IMR-90 (cell line): ENCODE measurements around the gene AKAP8L. TPM values are rescaled to one million over a fixed set of nuclear protein-coding genes. Genes with fewer than 3 reads are reported as not detected.

Source experiments
- ATAC-seq: fragments of 200-7000 bp; cut with Tn5 transposase; 2 replicates; pipeline ENCODE4 v1.9.1; 2020; ENCODE audit warnings: low read depth, mild to moderate bottlenecking, moderate library complexity
- BruUV-seq: library from RNA; stranded (reverse); fragments of 400-500 nt; replicated peaks from 2 replicates; lab custom pipeline; 2021; lab: Mats Ljungman, UMichigan
- CTCF ChIA-PET: fragments of 300-600 bp; formaldehyde crosslinking; extraction: SDS; loops from one replicate; lab custom pipeline; 2021; ENCODE audit warnings: antibody characterized with exemption; lab: Yijun Ruan, JAX
- POLR2A ChIA-PET: fragments of 300-600 bp; sonication (Branson Sonifier 250); formaldehyde crosslinking; loops from one replicate; lab custom pipeline; 2022; ENCODE audit warnings: antibody characterized with exemption; ENCODE audit not compliant: unreplicated experiment; lab: Charles Lee
- DNase-seq: peaks from one replicate; pipeline ENCODE4 v3.0.0; 2013
- H2AFZ ChIP-seq: replicated peaks from 2 replicates; pipeline ENCODE3; 2013; ENCODE audit warnings: low read length, mild to moderate bottlenecking; ENCODE audit not compliant: poor library complexity
- H2AK5ac ChIP-seq: 2 replicates; pipeline ENCODE4 v1.6.1; 2013; ENCODE audit warnings: low read depth, low read length, inconsistent platforms
- H2AK9ac ChIP-seq: replicated peaks from 2 replicates; pipeline ENCODE3; 2013; ENCODE audit warnings: mild to moderate bottlenecking, low read depth, low read length, moderate library complexity; ENCODE audit not compliant: poor library complexity
- H2BK120ac ChIP-seq: 2 replicates; pipeline ENCODE4 v1.6.1; 2013; ENCODE audit warnings: low read depth, low read length, inconsistent platforms
- H2BK15ac ChIP-seq: 3 replicates; pipeline ENCODE4 v1.6.1; 2013; ENCODE audit warnings: low read depth, low read length, inconsistent platforms
- H2BK20ac ChIP-seq: 2 replicates; pipeline ENCODE4 v1.6.1; 2013; ENCODE audit warnings: low read depth, mild to moderate bottlenecking, inconsistent platforms, low read length, moderate library complexity
- H2BK5ac ChIP-seq: 2 replicates; pipeline ENCODE4 v1.6.1; 2013; ENCODE audit warnings: mild to moderate bottlenecking, low read depth, low read length, inconsistent platforms; ENCODE audit not compliant: poor library complexity, severe bottlenecking
- H3K14ac ChIP-seq: replicated peaks from 2 replicates; pipeline ENCODE4 v1.6.1; 2013; ENCODE audit warnings: low read depth, low read length, inconsistent platforms
- H3K18ac ChIP-seq: 2 replicates; pipeline ENCODE4 v1.6.1; 2013; ENCODE audit warnings: low read depth, low read length, control low read depth
- H3K23ac ChIP-seq: 2 replicates; pipeline ENCODE4 v1.6.1; 2013; ENCODE audit warnings: low read depth, low read length, inconsistent platforms
- H3K27ac ChIP-seq: 2 replicates; pipeline ENCODE4 v1.5.1; 2013; ENCODE audit warnings: mild to moderate bottlenecking, control low read depth, low read length; ENCODE audit not compliant: insufficient read depth
- H3K27me3 ChIP-seq: 2 replicates; pipeline ENCODE4 v1.6.1; 2013; ENCODE audit warnings: low read length; ENCODE audit not compliant: control insufficient read depth, insufficient read depth
- H3K36me3 ChIP-seq: 2 replicates; pipeline ENCODE4 v1.6.1; 2013; ENCODE audit warnings: low read length, mixed read lengths; ENCODE audit not compliant: control insufficient read depth, insufficient read depth
- H3K4ac ChIP-seq: 2 replicates; pipeline ENCODE4 v1.6.1; 2013; ENCODE audit warnings: low read depth, low read length, inconsistent platforms
- H3K4me1 ChIP-seq: 2 replicates; pipeline ENCODE4 v1.6.1; 2013; ENCODE audit warnings: low read length, mixed read lengths; ENCODE audit not compliant: control insufficient read depth, insufficient read depth
- H3K4me2 ChIP-seq: 2 replicates; pipeline ENCODE4 v1.6.1; 2013; ENCODE audit warnings: low read depth, mild to moderate bottlenecking, control low read depth, low read length, moderate library complexity
- H3K4me3 ChIP-seq: 2 replicates; pipeline ENCODE4 v1.5.1; 2013; ENCODE audit warnings: low read depth, mild to moderate bottlenecking, control low read depth, low read length, moderate library complexity; ENCODE audit not compliant: insufficient read depth
- H3K56ac ChIP-seq: 2 replicates; pipeline ENCODE4 v1.6.1; 2013; ENCODE audit warnings: low read length, inconsistent platforms; ENCODE audit not compliant: insufficient read depth; ENCODE audit errors: extremely low read depth
- H3K79me1 ChIP-seq, 2 experiments: 2 replicates each; pipeline ENCODE4 v1.6.1; 2013; ENCODE audit warnings: low read length in 2 of 2, inconsistent platforms in 1 of 2, low read depth in 1 of 2
- H3K9ac ChIP-seq: 2 replicates; pipeline ENCODE4 v1.6.1; 2013; ENCODE audit warnings: low read depth, low read length, control low read depth
- H3K9me1 ChIP-seq: 2 replicates; pipeline ENCODE4 v1.6.1; 2013; ENCODE audit warnings: low read length, inconsistent platforms; ENCODE audit not compliant: insufficient read depth
- H3K9me3 ChIP-seq: 2 replicates; pipeline ENCODE4 v1.6.1; 2013; ENCODE audit warnings: low read length; ENCODE audit not compliant: control insufficient read depth, insufficient read depth
- H4K20me1 ChIP-seq: 2 replicates; pipeline ENCODE4 v1.6.1; 2013; ENCODE audit warnings: low read length, inconsistent platforms; ENCODE audit not compliant: insufficient read depth
- H4K5ac ChIP-seq: 2 replicates; pipeline ENCODE4 v1.6.1; 2013; ENCODE audit warnings: mild to moderate bottlenecking, low read depth, low read length, control low read depth
- H4K8ac ChIP-seq, 2 experiments: 2 replicates each; pipeline ENCODE4 v1.6.1; 2013; ENCODE audit warnings: low read depth in 2 of 2, low read length in 2 of 2, control low read depth in 1 of 2, inconsistent platforms in 1 of 2
- H4K91ac ChIP-seq: 2 replicates; pipeline ENCODE4 v1.6.1; 2013; ENCODE audit warnings: low read depth, low read length, inconsistent platforms; ENCODE audit not compliant: insufficient read depth
- CHD1 ChIP-seq: IDR thresholded peaks from 2 replicates; pipeline ENCODE4 v1.6.1; 2012; ENCODE audit warnings: low read depth, low read length, improper control_type of control experiment
- CTCF ChIP-seq: conservative IDR thresholded peaks from 2 replicates; pipeline ENCODE4 v1.5.1; 2012; ENCODE audit warnings: mild to moderate bottlenecking, low read depth, low read length, improper control_type of control experiment
- FOS ChIP-seq: fragments of 150-350 bp; IDR thresholded peaks from 2 replicates; pipeline ENCODE4 v1.6.1; 2016; ENCODE audit warnings: low read depth, low read length
- MAFK ChIP-seq: IDR thresholded peaks from 2 replicates; pipeline ENCODE4 v1.6.1; 2012; ENCODE audit warnings: low read depth, low read length, improper control_type of control experiment
- MAZ ChIP-seq: IDR thresholded peaks from 2 replicates; pipeline ENCODE4 v1.6.1; 2012; ENCODE audit warnings: low read depth, mild to moderate bottlenecking, low read length, improper control_type of control experiment, moderate library complexity, borderline replicate concordance
- MXI1 ChIP-seq: IDR thresholded peaks from 2 replicates; pipeline ENCODE4 v1.6.1; 2012; ENCODE audit warnings: low read depth, mild to moderate bottlenecking, low read length, moderate library complexity, borderline replicate concordance
- NFE2L2 ChIP-seq: fragments of 150-350 bp; IDR thresholded peaks from 2 replicates; pipeline ENCODE4 v1.6.1; 2016; ENCODE audit warnings: low read depth, mild to moderate bottlenecking, low read length
- RCOR1 ChIP-seq: IDR thresholded peaks from 2 replicates; pipeline ENCODE4 v1.6.1; 2012; ENCODE audit warnings: mild to moderate bottlenecking, low read length, improper control_type of control experiment; ENCODE audit not compliant: insufficient replicate concordance
- SMC3 ChIP-seq: fragments of 150-350 bp; IDR thresholded peaks from 2 replicates; pipeline ENCODE4 v1.6.1; 2016; ENCODE audit warnings: low read depth, mild to moderate bottlenecking, antibody characterized with exemption, low read length, moderate library complexity
- WGBS, 2 experiments: methylation state at CpG; one replicate each; pipeline versions ENCODE4 v1.1.5 to v1.1.7; 2013; ENCODE audit warnings: missing lambda C conversion rate in 2 of 2; ENCODE audit not compliant: insufficient read length in 1 of 2; ENCODE audit errors: extremely low coverage in 2 of 2; 5-methylcytosine and 5-hydroxymethylcytosine counted together
- dilution Hi-C: fragments of 300-500 bp; cut with HindIII; formaldehyde crosslinking; loops from one replicate; pipeline ENCODE4 v1.14.3; 2018; ENCODE audit warnings: low sequenced_read_pairs; ENCODE audit not compliant: unreplicated experiment
- in situ Hi-C: fragments of 300-500 bp; cut with MboI; formaldehyde crosslinking; loops from 3 replicates; pipeline ENCODE4 v1.14.3; 2019; ENCODE audit warnings: low sequenced_read_pairs, inconsistent platforms, mixed read lengths
- intact Hi-C: fragments of 100-400 bp; cut with micrococcal nuclease; formaldehyde crosslinking; loops from 2 replicates; pipeline ENCODE4 v1.10.0; 2022
- polyA plus RNA-seq, 3 experiments: library from polyadenylated mRNA; depleted of rRNA; stranded (reverse); fragments of >200 nt; gene quantifications; 2 replicates each; pipeline ENCODE4 v1.2.3, GENCODE V29; 2012; ENCODE audit warnings: low replicate concordance in 1 of 3
- total RNA-seq: library from RNA; depleted of rRNA; stranded (reverse); fragments of >200 nt; gene quantifications from 2 replicates; pipeline ENCODE4 v1.2.3, GENCODE V29; 2012
- TF ChIP-seq, protein P1 (sequence below): fragments of 150-350 bp; IDR thresholded peaks from 2 replicates; pipeline ENCODE4 v1.6.1; 2016; ENCODE audit warnings: low read depth, mild to moderate bottlenecking, low read length, moderate library complexity, borderline replicate concordance

Gene AKAP8L
- total and polyA plus RNA-seq, 2 of the 4 experiments (the other 2 are of a cell fraction) = 43.1 to 44.6 TPM

DNA sequence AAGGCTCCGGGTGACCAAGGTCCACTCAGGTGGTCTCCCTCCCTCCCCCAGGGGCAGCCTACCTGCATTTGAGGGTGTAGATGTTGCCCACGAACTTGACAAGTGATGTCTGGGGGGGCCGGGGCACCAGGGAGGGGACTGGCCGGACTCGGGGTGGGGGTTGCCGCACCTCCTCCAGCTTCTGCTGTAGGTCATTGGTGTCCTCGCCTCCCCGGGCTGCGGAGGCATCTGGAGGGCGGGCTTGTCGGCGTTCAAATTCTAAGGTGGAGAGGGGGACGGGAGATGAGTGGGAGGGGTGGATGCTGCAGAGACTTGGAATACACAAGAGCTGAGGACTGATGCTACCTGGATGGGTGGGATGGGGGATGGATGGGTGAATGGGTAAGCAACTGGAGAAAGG, 5.3 kb upstream of the AKAP8L start:
- H2BK15ac ChIP-seq = no peak overlapping the region
- H3K27ac ChIP-seq = no peak overlapping the region
- H3K18ac ChIP-seq = no peak overlapping the region
- H3K79me1 ChIP-seq = peaks cover 8 to 40% of the 10 kb centered on the region in 2 experiments
- no peak overlapping the region for H4K8ac ChIP-seq
- in situ Hi-C loops (loop anchor here (25.0 kb wide), 1 partner anchor 763 kb away; the partner anchor contains the start of genes AP1M1 and FAM32A), dilution Hi-C loops (no loop called here), intact Hi-C loops (no loop called here)
- peaks cover 38% of the 10 kb centered on the region for H4K20me1 ChIP-seq
- ATAC-seq = no peak
- no peak overlapping the region for H3K9ac ChIP-seq
- no peak for DNase-seq
- no peak overlapping the region for H3K56ac ChIP-seq
- no peak overlapping the region for H3K23ac ChIP-seq
- CTCF ChIA-PET = no interaction called here
- no peak overlapping the region for H2BK5ac ChIP-seq
- no peak overlapping the region for H4K91ac ChIP-seq
- WGBS, 2 experiments = 100% methylated on average over 8 of the region's 13 CpGs; no CpG with 5 or more reads in 1 of the 2 experiments
- no peak for TF ChIP-seq SMC3
- TF ChIP-seq MXI1 = no peak
- TF ChIP-seq CTCF = no peak
- TF ChIP-seq MAFK = no peak
- TF ChIP-seq, protein P1, sequence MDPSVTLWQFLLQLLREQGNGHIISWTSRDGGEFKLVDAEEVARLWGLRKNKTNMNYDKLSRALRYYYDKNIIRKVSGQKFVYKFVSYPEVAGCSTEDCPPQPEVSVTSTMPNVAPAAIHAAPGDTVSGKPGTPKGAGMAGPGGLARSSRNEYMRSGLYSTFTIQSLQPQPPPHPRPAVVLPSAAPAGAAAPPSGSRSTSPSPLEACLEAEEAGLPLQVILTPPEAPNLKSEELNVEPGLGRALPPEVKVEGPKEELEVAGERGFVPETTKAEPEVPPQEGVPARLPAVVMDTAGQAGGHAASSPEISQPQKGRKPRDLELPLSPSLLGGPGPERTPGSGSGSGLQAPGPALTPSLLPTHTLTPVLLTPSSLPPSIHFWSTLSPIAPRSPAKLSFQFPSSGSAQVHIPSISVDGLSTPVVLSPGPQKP = no peak
- TF ChIP-seq FOS = no peak
- TF ChIP-seq CHD1 = no peak
- no peak for TF ChIP-seq NFE2L2
- no peak for TF ChIP-seq RCOR1
- TF ChIP-seq MAZ = no peak
- H2AK5ac ChIP-seq = no peak overlapping the region
- H3K4me3 ChIP-seq = no peak overlapping the region
- H2BK120ac ChIP-seq = no peak overlapping the region
- H3K36me3 ChIP-seq = peaks cover 61% of the 10 kb centered on the region
- H3K4ac ChIP-seq = no peak overlapping the region
- no peak overlapping the region for H2BK20ac ChIP-seq
- H3K27me3 ChIP-seq = no peaks in the 10 kb centered on the region
- H3K4me2 ChIP-seq = no peak overlapping the region
- no peak overlapping the region for H3K14ac ChIP-seq
- BruUV-seq = no TSS peak
- POLR2A ChIA-PET = no interaction called here
- no peak overlapping the region for H2AK9ac ChIP-seq
- H4K5ac ChIP-seq = no peak overlapping the region
- H2AFZ ChIP-seq = no peak overlapping the region
- H3K4me1 ChIP-seq = peaks cover 8% of the 10 kb centered on the region
- 0 out of 2 replicates have a peak, but pooled peaks cover 3% of the 10 kb centered on the region for H3K9me1 ChIP-seq
- peaks cover 5% of the 10 kb centered on the region; the same call in 1 of the 2 replicates for H3K9me3 ChIP-seq
